Thymus (tissue), 11 donors: ENCODE measurements around the gene NR2F1-AS1. TPM values are rescaled to one million over a fixed set of nuclear protein-coding genes. Genes with fewer than 3 reads are reported as not detected.

Experiments
- DNase-seq, 9 donors: peaks; one replicate each; pipeline ENCODE4 v3.0.0-alpha.2; 2013; ENCODE audit warnings: low spot score in 9 of 9, low read depth in 6 of 9, missing footprints in 1 of 9
- H3K27ac ChIP-seq, 2 donors: one replicate each; pipeline ENCODE4 v1.5.1; 2013; ENCODE audit warnings: control low read depth in 1 of 2, low read depth in 1 of 2, low read length in 1 of 2, mild to moderate bottlenecking in 1 of 2, moderate library complexity in 1 of 2
- H3K27me3 ChIP-seq, 2 donors: one replicate each; pipeline ENCODE4 v1.5.1; 2013; ENCODE audit warnings: low read length in 1 of 2; ENCODE audit not compliant: control insufficient read depth in 2 of 2, insufficient read depth in 1 of 2
- H3K36me3 ChIP-seq, 2 donors: one replicate each; pipeline ENCODE4 v1.5.1; 2013; ENCODE audit warnings: low read length in 1 of 2, mild to moderate bottlenecking in 1 of 2, moderate library complexity in 1 of 2; ENCODE audit not compliant: control insufficient read depth in 2 of 2, insufficient read depth in 2 of 2
- H3K4me1 ChIP-seq, 2 donors: one replicate each; pipeline ENCODE4 v1.5.1; 2013; ENCODE audit warnings: low read length in 2 of 2; ENCODE audit not compliant: control insufficient read depth in 2 of 2, insufficient read depth in 2 of 2
- H3K4me3 ChIP-seq, 2 donors: one replicate each; pipeline ENCODE4 v1.5.1; 2013; ENCODE audit warnings: low read length in 2 of 2, control low read depth in 1 of 2, mild to moderate bottlenecking in 1 of 2
- H3K9me3 ChIP-seq, 2 donors: one replicate each; pipeline ENCODE4 v1.5.1; 2013; ENCODE audit warnings: low read length in 1 of 2, mild to moderate bottlenecking in 1 of 2; ENCODE audit not compliant: control insufficient read depth in 2 of 2, insufficient read depth in 1 of 2
- WGBS: extraction: QIAGEN DNeasy Blood & Tissue Kit; methylation state at CpG from one replicate; pipeline ENCODE4 v1.1.7; 2013; 5-methylcytosine and 5-hydroxymethylcytosine counted together
- polyA plus RNA-seq: library from polyadenylated mRNA; stranded (reverse); fragments of 200-250 nt; gene quantifications from one replicate; pipeline ENCODE4 v1.2.3, GENCODE V29; 2013
- total RNA-seq: library from RNA; stranded (reverse); fragments of 120-200 nt; gene quantifications from one replicate; pipeline ENCODE4 v1.2.4, GENCODE V29; 2013
- donor health status: healthy.

Gene NR2F1-AS1
- total and polyA plus RNA-seq, 2 donors = 2.0 to 5.0 TPM

DNA sequence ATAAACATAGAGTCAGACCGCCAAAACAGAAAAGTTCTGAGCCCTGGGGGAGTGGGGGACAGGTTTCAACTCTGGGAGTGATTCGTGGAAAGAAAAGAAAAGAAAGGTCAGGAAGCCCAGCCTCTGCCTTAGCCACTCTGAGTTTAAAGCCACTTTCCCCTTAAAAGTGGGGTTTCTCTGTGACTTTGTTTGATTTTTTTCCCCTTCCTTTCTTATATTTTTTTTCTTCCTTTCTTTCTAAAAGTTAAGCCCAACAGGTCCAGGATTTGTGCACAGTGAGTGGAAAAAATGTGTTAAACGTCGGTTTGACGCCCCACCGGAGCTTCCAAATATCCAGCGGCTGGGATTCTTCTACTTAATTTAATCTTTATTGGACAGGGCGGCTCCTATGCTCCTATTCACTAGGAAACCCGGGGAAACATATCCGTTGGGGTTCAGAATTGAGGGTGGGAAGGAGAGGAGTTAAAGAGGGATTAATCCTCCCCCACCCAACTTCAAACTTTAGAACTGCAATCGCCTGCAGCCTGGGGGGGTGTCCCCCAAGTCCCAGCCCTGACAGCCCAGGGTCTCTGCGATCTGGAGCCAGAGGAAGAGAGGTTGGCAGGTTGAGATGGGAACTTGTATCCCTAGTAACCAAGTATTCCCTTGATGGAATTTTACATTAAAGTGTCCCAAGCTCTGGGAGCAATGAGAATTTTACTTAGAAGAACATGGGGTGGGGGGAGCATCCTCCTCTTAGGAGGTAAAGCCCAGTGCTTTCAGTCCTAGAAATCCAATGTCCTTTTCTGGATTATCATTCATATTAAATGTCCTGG lies 6.3 kb downstream of the NR2F1-AS1 start:
- peaks cover 7 to 35% of the 10 kb centered on the region in 2 donors for H3K4me1 ChIP-seq
- H3K4me3 ChIP-seq = no peak overlapping the region
- H3K27ac ChIP-seq = no peak overlapping the region

DNA sequence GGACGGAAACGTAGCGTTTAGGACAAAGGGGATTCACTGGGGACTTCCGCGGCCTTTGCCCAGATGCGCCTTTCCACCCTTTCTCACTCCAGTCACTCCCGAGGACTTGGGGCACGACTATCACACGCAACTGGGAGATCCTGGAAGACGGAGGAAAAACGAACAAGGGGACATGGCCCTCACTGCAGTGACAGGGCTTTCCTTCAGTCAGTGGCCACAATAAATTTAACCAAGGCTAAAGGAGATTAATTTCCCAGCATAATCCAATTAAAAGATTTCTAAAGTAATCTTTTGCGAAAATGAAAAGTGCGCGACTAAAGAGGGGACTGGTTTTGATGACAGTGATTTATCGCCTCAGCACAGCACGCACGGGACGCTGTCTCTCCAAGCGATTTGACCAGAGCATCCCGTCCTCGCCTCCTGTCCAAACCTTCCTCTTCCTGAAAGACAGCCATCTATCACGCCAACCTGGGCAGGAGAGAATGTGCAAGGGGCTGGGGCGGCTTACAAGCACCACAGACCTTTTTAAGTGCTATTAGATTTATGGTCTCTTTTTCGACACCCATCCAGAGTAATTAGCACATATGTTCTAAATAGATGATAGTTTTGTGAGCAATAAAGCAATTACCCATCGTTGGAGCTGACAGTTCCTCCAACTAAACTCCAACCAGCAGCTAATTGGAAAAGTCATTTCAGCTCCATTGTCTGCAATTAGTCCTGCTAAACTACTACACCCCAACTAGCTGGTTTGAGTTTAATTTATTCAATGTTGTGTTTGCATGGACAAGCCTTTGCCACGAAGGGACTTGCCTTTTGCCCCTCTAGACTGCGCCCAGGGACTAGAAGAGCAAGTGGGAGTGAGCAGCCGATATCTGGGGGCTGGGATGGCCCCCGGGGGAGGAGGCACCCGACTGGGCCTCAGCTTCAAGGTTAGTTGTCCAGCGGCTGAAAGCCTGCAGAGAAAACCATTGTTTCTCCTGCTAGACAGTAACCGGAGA lies 7.4 kb downstream of the NR2F1-AS1 start:
- Histone ChIP-seq H3K36me3 (no peaks in the 10 kb centered on the region), H3K27ac (peak overlapping the region in 1 of 2 donors; percentile 7), H3K4me1 (peaks cover 7 to 26% of the 10 kb centered on the region in 2 donors), H3K27me3 (peaks cover 88 to 100% of the 10 kb centered on the region in 2 donors), H3K4me3 (no peak overlapping the region), H3K9me3 (peaks cover 0 to 20% of the 10 kb centered on the region in 2 donors)
- no peak for DNase-seq
- 11% methylated on average over 32 of the region's 32 CpGs for WGBS

More for the DNA sequence above, 6.3 kb downstream of the NR2F1-AS1 start:
- H3K36me3 ChIP-seq = no peaks in the 10 kb centered on the region
- DNase-seq = no peak
- H3K9me3 ChIP-seq = peaks cover under 1 to 26% of the 10 kb centered on the region in 2 donors
- 9% methylated on average over 12 of the region's 12 CpGs for WGBS
- H3K27me3 ChIP-seq = peaks cover 88 to 100% of the 10 kb centered on the region in 2 donors

DNA sequence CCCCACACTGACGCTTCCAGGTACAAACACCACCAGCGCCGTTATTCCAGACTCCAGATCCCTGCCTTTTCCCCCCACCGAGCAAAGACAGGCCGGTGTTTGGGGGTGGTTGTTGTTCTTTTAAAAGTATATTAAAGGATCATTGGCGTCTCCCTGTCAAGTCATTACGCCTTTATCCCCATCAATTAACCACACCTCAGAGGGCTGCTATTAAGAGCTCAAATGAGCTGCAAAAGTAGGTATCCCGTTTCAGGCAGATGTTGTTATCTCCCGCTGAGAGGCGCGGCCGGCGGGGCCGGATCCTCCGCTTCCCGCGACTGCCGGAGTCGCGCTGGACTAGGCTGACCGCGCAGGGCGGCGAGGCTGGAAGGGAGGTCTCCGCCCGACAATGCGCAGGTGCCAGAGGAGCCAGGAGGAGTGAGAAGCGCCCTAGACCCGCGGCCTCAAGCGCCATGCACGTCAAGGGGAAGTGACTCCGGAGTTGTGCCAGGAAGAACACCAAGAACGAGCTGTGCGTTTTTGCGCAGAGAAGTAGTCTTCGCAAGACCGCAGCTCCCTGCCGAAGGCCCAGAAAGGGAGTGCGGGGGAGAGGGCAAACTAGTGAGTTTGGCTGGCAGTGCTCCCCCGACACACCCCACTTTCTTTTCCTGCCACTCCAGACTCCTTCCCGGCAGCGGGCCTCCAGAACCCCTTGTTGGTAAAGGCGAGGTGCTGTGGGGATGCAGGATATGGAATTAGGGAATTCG lies 8.2 kb downstream of the NR2F1-AS1 start:
- Histone ChIP-seq H3K27ac (no peak overlapping the region), H3K27me3 (peaks cover 88 to 99% of the 10 kb centered on the region in 2 donors), H3K4me3 (no peak overlapping the region), H3K36me3 (no peaks in the 10 kb centered on the region), H3K9me3 (peaks cover 0 to 16% of the 10 kb centered on the region in 2 donors), H3K4me1 (peaks cover 7 to 25% of the 10 kb centered on the region in 2 donors)
- 3% methylated on average over 45 of the region's 45 CpGs for WGBS
- peak in 1 of 9 donors; percentile 22 for DNase-seq

DNA sequence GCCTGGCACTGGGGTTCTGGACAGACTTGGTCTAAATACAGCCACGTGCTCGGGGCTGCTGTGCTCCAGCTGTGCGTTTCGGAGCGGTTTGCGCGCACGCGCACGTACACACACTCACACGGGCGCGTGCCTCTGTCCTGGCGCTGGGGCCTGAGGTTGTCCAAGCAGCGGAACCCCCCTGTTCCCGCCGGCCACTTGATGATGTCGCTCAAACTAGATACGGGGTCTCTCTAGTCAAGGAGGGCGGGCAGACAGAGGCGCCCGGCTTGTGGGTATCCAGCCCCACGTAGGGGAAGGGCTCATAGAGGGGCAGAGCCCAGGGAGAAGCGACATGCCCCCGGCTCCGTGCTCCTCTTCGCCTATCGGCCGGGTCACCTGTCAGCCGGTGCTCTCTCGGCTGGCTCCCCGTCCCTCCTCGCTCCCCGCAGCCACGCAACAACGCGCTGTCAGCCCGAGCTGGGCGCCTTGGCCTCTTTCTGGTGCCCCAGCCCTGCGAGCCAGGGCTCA lies 8.9 kb downstream of the NR2F1-AS1 start:
- Histone ChIP-seq H3K27ac (no peak overlapping the region), H3K36me3 (no peaks in the 10 kb centered on the region), H3K4me3 (no peak overlapping the region), H3K27me3 (peaks cover 89 to 99% of the 10 kb centered on the region in 2 donors), H3K9me3 (peaks cover 0 to 16% of the 10 kb centered on the region in 2 donors), H3K4me1 (peaks cover 7 to 25% of the 10 kb centered on the region in 2 donors)
- DNase-seq = peak in 1 of 9 donors; percentile 1
- 5% methylated on average over 40 of the region's 40 CpGs for WGBS

DNA sequence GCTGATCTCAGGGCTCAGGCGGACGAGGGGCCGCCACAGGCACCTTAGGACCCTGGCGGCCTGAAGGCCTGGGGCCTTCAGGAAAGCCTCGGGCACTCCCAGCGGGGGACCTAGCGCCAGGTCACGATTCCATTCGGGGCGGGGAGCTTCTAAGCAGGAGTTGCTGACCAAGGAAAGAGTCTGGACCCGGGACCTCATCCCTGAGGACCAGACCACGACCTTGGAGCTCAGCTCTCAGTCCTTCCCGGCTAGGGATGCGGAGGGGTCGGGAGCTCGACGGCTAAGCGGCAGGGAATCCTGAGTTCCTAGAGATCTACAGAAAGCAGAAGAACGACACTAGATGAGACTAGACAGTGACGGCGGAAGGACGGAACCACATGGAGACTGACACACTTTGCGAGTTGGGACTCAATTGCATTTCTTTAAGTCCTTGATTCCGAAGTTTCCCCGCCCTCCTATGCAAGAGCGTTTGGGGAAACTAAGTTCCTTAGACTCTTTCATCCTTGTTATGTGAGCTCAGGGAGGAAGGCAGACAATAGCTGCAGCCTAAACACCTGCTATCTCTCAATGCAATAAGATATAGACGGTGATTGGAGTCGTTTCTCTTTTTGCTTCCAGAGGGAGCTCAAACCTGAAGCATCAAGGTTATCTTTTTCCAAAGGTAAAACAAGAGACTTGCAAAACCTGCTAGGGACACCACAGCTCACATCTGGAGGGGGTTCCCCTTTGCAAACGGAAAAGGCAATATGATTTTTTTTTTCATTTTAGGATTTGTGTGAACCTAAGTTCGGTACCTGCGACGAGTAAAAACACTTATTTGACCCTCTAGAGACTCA lies 9.7 kb downstream of the NR2F1-AS1 start:
- DNase-seq = peak in 1 of 9 donors; percentile 26
- H3K4me3 ChIP-seq = peak overlapping the region; percentile 25 to 50
- no peaks in the 10 kb centered on the region for H3K36me3 ChIP-seq
- H3K27me3 ChIP-seq = peaks cover 82 to 92% of the 10 kb centered on the region in 2 donors
- H3K27ac ChIP-seq = no peak overlapping the region
- H3K9me3 ChIP-seq = peaks cover 0 to 16% of the 10 kb centered on the region in 2 donors
- peaks cover 7 to 25% of the 10 kb centered on the region in 2 donors for H3K4me1 ChIP-seq
- 14% methylated on average over 32 of the region's 32 CpGs for WGBS

DNA sequence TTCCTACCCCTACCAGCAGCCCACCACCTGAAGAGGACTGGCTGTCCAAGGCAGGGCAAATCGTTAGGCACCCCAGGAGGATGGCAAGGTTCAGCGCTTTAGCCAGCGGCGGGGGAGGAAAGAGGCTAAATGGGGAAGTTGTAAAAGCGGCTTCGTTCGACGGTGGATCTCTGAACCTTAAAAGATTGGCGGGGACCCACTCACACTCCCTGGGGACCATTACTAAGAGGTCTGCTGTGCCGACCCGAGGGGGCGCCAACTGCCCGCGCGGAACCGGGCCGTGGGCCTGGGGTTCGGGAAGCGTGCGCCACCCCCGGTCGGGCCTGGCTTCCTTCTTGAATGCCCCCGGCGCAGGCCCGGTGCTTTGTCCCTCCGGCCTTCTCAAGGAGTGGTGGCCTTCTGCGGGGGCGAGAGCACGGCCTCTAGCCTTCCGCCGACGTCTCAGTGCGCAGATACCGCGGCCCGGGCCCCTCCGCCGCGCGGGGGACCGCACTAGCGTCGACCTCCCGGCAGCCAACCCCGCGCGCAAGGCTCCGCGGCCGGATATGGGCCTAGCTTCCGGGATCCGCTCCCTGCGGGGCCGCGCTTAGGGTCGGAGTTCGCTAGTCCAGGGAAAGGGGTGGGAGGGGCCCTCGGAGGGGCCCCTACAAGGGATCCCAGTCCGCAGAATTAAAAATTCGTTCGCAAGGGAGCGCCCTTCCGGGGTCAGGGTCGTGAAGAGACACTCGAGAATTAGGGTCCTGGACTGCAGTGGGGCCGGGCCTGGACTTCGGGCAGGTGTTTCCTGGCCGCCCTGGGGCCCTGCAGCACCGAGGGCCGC lies 10.5 kb downstream of the NR2F1-AS1 start:
- Histone ChIP-seq H3K4me1 (peaks cover 7 to 25% of the 10 kb centered on the region in 2 donors), H3K4me3 (peak overlapping the region; percentile 25 to 50)

DNA sequence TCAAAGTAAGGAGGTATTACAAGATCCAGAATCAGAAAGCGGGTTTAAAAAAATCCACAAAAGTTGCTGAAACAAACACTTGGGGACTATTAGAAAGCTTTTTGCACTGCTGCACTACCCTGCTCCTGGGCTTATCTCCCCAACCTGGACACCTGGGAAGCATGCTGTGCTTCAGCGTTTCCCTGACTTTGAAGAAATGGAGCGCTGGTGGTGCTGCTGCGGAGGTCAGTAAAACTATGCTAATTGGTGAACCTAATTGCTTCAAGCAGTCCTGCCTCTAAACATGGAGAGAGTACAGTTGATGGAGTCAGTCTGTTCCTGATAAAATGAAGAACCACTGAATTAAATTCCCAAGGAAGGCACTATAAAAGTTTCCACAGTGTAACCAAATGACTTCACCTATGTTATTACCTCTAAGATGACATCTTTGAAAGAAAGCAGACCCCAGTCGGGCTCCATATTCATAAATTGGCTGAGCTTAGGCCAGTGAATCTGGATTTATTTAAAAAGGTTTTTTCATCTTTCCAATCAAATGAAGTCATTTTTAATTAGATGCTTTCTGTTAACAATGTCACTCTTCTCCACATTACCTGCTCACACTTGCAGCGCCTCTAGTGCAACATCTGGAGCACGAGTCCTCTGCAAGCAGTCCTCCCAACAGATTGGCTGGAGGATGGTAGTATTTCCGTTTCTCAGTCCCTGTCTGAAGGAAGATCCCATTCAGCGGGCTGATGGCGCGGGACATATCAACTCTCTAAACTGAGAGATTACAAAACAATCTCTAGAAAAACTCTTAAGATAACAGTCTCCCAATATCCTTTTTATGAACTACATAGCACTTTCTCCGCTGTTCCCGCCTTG lies 11.5 kb downstream of the NR2F1-AS1 start:
- no peak for DNase-seq
- Histone ChIP-seq H3K36me3 (no peaks in the 10 kb centered on the region), H3K9me3 (peaks cover 0 to 16% of the 10 kb centered on the region in 2 donors), H3K4me3 (no peak overlapping the region), H3K4me1 (peaks cover 7 to 25% of the 10 kb centered on the region in 2 donors), H3K27ac (no peak overlapping the region), H3K27me3 (peaks cover 66 to 83% of the 10 kb centered on the region in 2 donors)
- 21% methylated on average over 13 of the region's 13 CpGs for WGBS

More for the DNA sequence above, 10.5 kb downstream of the NR2F1-AS1 start:
- DNase-seq = peak in 1 of 9 donors; percentile 67
- Histone ChIP-seq H3K27me3 (peaks cover 75 to 89% of the 10 kb centered on the region in 2 donors), H3K27ac (no peak overlapping the region), H3K9me3 (peaks cover 0 to 16% of the 10 kb centered on the region in 2 donors), H3K36me3 (no peaks in the 10 kb centered on the region)
- 4% methylated on average over 70 of the region's 70 CpGs for WGBS
